Suppressor macrophage treated with lipopolysaccharide for 4 hours (primary cell): ENCODE results near the gene KCNN4.

ENCODE experiments used
- DNase-seq: peaks from one replicate; pipeline ENCODE4 v3.0.0-alpha.2; 2020

KCNN4 gene

GRCh38 chr19:43747557-43748204 lies 33.1 kb downstream of the KCNN4 start:
- no peak for DNase-seq

GRCh38 chr19:43743059-43743458 lies 37.7 kb downstream of the KCNN4 start:
- no peak for DNase-seq

GRCh38 chr19:43741075-43741825 lies 39.5 kb downstream of the KCNN4 start:
- DNase-seq: no peak

DNA sequence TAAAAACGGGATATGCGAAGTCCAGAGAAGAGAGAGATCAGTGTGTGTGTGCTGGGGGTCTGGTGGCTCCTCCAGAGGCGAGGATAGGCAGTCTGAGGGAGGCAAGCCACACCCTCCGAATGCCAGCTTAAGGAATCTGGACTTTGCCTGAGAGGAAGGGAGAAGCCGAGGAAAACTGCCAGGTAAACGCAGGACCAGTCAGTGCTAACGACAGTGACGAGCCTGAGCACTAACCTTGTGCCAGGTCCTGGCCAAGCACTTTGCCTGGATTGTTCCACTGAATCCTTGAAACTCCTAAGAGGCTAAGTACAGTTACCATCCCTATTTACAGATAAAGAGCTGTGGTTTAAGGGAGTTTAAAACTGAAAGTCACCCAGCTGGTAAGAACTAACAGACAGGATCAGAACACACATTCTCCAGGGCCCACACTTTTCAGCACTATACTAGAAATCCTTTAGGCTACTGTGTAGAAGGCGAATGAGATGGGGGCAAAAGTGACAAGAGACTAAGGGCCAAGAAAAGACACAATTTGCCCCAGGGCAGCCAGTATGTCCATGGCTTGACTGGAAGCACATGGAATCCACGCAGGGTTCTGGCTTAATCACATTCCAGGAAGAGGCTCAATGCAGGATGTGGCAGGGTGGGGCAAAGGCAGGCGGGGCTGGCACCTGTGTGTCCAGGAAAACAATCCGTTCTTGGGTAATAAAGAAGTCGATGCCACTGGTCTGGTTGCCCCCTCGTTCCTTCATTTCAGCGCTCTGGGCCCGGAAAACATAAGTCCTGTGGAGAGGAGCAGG lies 41.1 kb downstream of the KCNN4 start:
- DNase-seq: no peak

GRCh38 chr19:43738780-43739211 lies 42.0 kb downstream of the KCNN4 start:
- peak; percentile 39 for DNase-seq

DNA sequence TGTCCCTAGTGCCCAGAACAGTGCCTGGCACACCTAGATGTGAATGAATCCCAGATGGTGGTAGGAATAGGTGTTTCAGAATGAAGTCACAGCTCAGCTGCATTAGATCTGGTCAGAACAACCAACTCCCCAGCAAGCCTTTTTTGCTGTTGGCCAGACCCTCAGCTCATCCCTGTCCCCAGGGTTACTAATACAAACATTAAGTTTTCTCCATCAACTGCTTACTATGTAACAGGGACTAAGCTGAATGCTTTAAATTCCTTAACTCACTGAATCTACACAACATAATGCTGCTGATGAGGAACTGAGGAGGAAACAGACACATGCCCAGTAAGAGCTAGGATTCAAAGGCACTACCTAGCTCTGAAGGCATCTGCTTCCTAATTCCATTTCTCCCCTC lies 44.8 kb downstream of the KCNN4 start:
- no peak for DNase-seq

DNA sequence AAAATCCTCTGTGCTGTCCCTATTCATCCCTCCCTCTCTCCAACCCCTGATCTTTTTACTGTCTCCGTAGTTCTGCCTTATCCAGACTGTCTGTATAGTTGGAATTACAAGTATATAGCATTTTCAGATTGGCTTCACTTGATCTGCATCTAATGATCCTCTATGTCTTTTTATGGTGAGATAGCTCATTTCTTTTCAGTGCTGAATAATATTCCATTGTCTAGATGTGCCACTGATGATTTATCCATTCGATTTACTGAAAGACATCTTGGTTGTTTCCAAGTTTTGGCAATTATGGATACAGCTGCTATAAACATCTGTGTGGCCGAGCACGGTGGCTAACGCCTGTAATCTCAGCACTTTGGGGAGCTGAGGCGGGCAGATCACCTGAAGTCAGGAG lies 45.8 kb downstream of the KCNN4 start:
- DNase-seq: no peak

DNA sequence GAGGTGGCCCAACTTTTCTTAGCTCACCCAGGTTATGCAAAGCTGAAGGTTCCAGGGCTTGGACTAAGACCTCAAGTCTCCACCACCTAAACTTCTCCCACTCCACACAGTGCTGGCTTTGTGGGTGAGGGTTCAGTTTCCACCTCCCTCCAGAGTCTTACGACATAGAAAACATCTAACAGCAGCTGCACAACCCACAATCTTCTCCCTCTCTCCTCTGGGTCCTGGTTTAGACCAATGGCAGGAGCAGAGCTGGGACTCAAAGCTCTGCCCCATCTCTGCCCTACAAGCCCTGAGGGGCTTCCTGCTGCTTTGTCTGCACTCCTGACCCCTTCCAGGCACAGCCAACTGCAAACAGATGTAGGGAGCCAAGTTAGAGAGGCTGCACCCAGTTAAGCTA lies 48.9 kb downstream of the KCNN4 start:
- no peak for DNase-seq

DNA sequence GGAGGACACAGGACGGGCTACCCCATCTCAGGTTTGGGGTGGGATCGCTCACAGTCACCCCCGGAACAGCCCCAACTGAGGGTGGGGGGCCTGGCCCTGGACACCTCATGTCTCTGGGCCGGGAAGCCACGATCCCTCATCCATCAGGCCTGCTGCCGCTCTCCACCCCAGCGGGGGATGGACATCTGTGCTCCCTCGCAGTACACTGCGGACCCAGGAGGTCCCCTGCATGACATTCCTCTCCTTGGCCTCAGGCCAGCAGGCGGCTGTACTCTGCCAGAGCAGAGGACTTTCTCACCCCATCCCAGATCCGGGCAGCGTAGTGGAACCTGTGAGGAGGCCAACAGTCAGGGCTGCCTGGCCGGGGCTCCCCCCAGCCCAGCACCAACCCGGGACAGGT lies 49.4 kb downstream of the KCNN4 start:
- DNase-seq: no peak

DNA sequence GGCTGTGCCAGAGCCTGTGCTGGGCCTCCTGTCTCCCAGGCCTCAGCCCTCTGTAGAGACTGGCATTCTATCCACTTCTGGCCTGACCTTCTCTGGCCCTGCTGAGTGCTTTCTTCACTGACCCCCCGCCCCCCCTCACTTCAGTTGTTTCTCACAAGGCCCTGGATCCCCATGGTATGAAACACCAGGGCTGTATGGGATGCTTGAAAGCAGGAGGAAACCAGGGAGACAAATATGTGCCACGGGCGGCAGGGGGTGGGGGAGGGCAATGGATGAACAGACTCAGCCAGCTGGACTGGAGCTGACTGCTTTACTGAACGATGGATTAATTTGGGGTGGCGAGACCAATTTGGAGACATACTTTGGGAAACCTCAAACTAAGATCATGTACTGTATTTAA lies 50.9 kb downstream of the KCNN4 start:
- DNase-seq: no peak

DNA sequence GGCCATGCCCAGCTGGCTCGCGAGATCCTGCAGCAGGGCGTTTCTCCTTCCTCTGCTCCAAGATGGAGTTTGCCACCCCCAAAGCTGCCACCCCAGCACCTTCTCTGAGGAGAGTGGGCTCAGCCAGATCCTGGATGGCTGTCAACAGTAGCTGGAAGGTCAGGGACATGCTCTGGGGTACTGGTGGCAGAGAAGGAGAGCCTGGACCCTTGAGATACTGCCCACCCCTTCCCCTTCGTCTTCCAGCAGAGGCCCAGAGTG lies 53.2 kb downstream of the KCNN4 start:
- no peak for DNase-seq

- peak; percentile 12 for DNase-seq
Measured at GRCh38 chr19:43726736-43727592, 53.8 kb downstream of the KCNN4 start.

GRCh38 chr19:43725468-43725867 lies 55.3 kb downstream of the KCNN4 start:
- DNase-seq: peak; percentile 55

DNA sequence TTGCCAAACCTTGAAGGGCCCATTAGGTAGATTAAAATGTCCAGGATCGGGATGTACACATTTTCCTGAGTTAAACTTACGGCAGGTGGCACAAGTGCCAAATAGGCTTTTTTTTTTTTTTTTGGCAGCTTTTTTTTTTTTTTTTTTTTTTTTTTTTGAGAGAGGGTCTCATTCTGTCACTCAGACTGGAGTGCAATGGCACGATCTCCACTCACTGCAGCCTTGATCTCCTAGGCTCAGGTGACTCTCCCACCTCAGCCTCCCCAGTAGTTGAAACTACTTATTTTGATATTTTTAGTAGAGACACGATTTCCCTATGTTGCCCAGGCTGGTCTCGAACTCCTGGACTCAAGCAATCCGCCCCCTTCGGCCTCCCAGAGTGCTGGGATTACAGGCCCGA lies 55.9 kb downstream of the KCNN4 start:
- no peak for DNase-seq

- DNase-seq: peak; percentile 44
Measured at GRCh38 chr19:43723588-43723987, 57.2 kb downstream of the KCNN4 start.

- DNase-seq: no peak
Measured at GRCh38 chr19:43721469-43722048, 59.2 kb downstream of the KCNN4 start.

GRCh38 chr19:43720936-43721335 lies 59.8 kb downstream of the KCNN4 start:
- DNase-seq: peak; percentile 63

DNA sequence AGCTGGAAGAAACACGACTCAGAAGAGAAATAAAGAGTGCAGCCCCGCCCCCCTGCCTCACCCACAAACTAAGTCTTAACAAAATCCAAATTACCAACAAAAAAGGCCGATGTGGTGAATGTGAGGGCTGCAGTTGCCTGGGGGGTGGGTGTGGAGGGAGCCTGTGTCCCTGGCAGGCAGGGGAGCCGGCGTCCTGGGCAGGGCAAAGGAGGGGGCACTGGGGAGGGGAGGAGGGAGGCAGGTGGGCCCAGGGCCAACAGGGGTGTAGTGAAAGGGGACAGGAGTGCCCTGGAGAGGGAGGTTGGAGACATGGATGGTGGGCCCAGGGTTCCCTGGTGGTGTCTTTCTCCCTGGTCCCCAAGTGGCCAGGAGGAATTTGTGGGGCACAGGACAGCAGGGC lies 60.9 kb downstream of the KCNN4 start:
- no peak for DNase-seq

DNA sequence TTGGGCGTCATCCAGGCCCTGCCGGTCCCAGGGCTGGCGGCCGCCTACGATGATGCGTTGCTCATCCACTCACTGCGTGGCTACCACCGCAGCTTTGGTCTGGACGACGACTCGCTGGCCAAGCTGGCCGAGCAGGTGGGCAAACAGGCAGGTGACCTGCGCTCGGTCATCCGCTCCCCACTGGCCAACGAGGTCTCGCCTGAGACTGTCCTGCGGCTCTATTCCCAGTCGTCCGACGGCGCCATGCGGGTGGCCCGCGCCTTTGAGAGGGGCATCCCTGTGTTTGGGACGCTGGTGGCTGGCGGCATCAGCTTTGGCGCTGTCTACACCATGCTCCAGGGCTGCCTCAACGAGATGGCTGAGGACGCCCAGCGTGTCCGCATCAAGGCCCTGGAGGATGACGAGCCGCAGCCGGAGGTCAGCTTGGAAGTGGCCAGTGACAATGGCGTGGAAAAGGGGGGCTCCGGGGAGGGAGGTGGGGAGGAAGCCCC lies 61.4 kb downstream of the KCNN4 start:
- DNase-seq: no peak

GRCh38 chr19:43718627-43719377 lies 62.0 kb downstream of the KCNN4 start:
- no peak for DNase-seq
